ENCODE results near the gene PITPNM3. TPM values are rescaled to one million over a fixed set of nuclear protein-coding genes. Genes with fewer than 3 reads are reported as not detected.

Gene PITPNM3
- total and polyA plus RNA-seq, 2 experiments from 2014 or later = 1.5 to 2.0 TPM

DNA sequence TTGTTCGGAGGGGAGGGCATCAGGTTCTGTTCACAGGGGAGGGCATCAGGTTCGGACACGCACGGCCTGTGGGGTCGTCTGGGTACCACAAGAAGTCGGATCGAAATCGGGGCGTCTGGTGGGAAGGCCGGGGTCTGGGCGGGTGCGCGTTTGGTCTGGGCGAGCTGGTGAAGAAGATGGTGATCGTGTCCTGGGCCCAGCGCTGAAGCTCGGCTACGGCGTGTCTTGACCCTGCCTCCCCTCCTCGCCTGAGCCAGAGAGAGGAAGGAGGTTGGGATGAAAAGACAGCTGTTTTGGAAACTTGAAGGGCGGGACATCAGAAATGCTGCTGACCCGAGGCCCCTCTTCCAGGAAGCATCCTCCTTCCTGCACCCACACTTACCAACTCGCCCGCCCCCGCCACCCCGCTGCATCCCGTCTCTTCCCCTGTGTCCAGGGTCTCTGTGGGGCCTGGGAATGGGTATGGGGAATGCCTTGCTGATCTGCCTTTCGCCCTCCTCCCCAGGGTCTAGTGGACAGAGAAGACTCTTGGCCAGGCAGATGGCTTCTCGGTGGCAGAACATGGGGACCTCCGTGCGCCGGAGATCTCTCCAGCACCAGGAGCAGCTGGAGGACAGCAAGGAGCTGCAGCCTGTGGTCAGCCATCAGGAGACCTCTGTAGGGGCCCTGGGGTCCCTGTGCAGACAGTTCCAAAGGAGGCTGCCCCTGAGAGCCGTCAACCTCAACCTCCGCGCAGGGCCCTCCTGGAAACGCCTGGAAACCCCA is 111.6 kb downstream of the PITPNM3 start:
- no peak for DNase-seq (ENCODE audit: low spot score)
- no peak overlapping the region for H3K27ac ChIP-seq

DNA sequence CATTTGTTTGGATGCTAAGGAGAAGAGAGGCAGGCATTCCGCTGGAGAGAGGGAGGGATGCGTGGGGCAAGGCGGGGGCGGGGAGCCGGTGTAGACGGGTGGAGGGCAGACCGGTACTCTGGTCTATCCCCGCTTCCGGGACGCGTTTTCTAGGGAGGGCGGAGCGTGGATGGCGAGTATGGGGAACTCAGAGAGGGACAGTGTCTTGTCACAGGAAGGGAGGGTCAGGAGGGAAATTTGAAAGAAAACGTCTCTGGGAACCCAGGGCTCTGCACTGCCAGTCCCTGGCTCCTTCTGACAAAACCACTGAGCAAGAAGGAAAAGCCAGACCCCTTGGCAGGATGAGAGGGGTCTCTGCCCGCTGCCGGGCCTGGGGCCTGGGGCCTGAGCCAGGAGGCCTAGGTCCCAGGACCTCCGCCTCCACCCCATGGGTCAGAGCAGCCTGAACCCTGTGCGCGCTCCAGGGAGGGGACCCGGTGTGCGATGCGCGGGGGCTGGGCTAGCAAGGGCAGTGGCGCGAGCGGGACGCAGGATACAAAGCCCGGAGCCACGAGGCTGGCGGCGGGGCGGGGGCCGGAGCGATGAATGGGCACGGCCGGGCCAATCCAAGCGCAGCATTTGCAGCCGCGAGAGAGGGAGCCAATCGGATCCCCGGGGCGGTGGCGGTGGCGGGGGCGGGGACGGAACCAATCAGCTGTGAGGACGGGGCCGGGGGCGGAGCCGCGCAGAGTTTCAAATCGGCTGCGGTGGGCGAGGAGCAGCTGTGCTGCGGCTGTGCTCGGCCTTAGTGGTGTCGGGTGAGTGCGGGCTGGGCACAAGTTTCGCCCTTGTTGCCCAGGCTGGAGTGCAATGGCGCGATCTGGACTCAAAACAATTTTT is 112.4 kb downstream of the PITPNM3 start, which contains the start of gene PIMREG:
PIMREG (plus strand) TSS at position 764 of the 879 bp plus-strand sequence. CDS start 656 bp downstream, outside the sequence.
- H2AFZ ChIP-seq = peak within 1 kb of the TSS; percentile 87
- H3K27ac ChIP-seq = peak within 1 kb of the TSS; percentile 85
- H3K4me3 ChIP-seq = peak within 1 kb of the TSS; percentile 54
- H3K79me2 ChIP-seq = no peaks in the 10 kb centered on the region
- under 1% methylated on average over 32 of the region's 62 CpGs for WGBS (ENCODE audit: low lambda C conversion rate, missing lambda C conversion rate)
- H3K4me1 ChIP-seq (ENCODE audit: insufficient read depth) = no peaks in the 10 kb centered on the region
- H3K27me3 ChIP-seq = no peaks in the 10 kb centered on the region
- H4K20me1 ChIP-seq (ENCODE audit: insufficient read depth, poor library complexity, severe bottlenecking) = no peaks in the 10 kb centered on the region
- no peaks in the 10 kb centered on the region for H3K36me3 ChIP-seq (replicated peaks; ENCODE audit: insufficient read depth, low read depth)
- H3K4me2 ChIP-seq = peak within 1 kb of the TSS; percentile 91
- H3K9me2 ChIP-seq (replicated peaks; ENCODE audit: insufficient read depth) = no peaks in the 10 kb centered on the region
- peak; percentile 97 for DNase-seq (ENCODE audit: low spot score)
- H3K9me3 ChIP-seq (ENCODE audit: low read depth) = no peaks in the 10 kb centered on the region
- TF ChIP-seq, protein P1, sequence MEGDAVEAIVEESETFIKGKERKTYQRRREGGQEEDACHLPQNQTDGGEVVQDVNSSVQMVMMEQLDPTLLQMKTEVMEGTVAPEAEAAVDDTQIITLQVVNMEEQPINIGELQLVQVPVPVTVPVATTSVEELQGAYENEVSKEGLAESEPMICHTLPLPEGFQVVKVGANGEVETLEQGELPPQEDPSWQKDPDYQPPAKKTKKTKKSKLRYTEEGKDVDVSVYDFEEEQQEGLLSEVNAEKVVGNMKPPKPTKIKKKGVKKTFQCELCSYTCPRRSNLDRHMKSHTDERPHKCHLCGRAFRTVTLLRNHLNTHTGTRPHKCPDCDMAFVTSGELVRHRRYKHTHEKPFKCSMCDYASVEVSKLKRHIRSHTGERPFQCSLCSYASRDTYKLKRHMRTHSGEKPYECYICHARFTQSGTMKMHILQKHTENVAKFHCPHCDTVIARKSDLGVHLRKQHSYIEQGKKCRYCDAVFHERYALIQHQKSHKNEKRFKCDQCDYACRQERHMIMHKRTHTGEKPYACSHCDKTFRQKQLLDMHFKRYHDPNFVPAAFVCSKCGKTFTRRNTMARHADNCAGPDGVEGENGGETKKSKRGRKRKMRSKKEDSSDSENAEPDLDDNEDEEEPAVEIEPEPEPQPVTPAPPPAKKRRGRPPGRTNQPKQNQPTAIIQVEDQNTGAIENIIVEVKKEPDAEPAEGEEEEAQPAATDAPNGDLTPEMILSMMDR (IDR thresholded peaks at IDR 0.05; ENCODE audit: poor library complexity) = no peak
- TF ChIP-seq EZH2 (IDR thresholded peaks at IDR 0.05; ENCODE audit: borderline replicate concordance) = no peak
- TF ChIP-seq EZH2phosphoT487 (IDR thresholded peaks at IDR 0.05; ENCODE audit: low read depth, severe bottlenecking, unreplicated experiment) = no peak

More for the DNA sequence above, 111.6 kb downstream of the PITPNM3 start:
- Histone ChIP-seq H4K20me1 (ENCODE audit: insufficient read depth, poor library complexity, severe bottlenecking) (no peaks in the 10 kb centered on the region), H3K79me2 (no peaks in the 10 kb centered on the region), H3K9me2 (replicated peaks; ENCODE audit: insufficient read depth) (no peaks in the 10 kb centered on the region), H3K27me3 (no peaks in the 10 kb centered on the region), H3K4me1 (ENCODE audit: insufficient read depth) (no peaks in the 10 kb centered on the region), H3K4me2 (peak overlapping the region; percentile 91), H3K36me3 (replicated peaks; ENCODE audit: insufficient read depth, low read depth) (no peaks in the 10 kb centered on the region), H3K9me3 (ENCODE audit: low read depth) (no peaks in the 10 kb centered on the region), H3K4me3 (peak overlapping the region; percentile 47), H2AFZ (peak overlapping the region; percentile 47)
- WGBS (ENCODE audit: low lambda C conversion rate, missing lambda C conversion rate) = 30% methylated on average over 32 of the region's 36 CpGs
- no peak for TF ChIP-seq EZH2 (IDR thresholded peaks at IDR 0.05; ENCODE audit: borderline replicate concordance)
- TF ChIP-seq EZH2phosphoT487 (IDR thresholded peaks at IDR 0.05; ENCODE audit: low read depth, severe bottlenecking, unreplicated experiment) = no peak
- TF ChIP-seq, protein P1 (IDR thresholded peaks at IDR 0.05; ENCODE audit: poor library complexity) = no peak

DNA sequence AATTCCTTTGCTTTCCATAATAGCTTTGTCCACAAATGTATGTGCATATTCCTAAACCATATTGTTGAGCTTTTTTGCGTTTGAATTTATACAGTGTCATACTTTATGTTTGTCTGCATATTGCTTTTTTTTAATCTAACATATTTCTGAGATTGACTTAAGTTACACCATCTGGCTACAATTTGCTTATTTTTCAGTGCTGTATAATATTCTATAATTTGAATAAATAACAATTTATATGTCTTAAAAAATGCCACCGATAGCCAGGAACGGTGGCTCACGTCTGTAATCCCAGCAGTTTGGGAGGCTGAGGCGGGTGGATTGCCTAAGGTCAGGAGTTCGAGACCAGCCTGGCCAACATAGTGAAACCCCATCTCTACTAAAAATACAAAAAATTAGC is 113.6 kb downstream of the PITPNM3 start:
- no peaks in the 10 kb centered on the region for H3K9me3 ChIP-seq (ENCODE audit: low read depth)
- no peaks in the 10 kb centered on the region for H3K79me2 ChIP-seq
- TF ChIP-seq EZH2 (IDR thresholded peaks at IDR 0.05; ENCODE audit: borderline replicate concordance) (no peak), EZH2phosphoT487 (IDR thresholded peaks at IDR 0.05; ENCODE audit: low read depth, severe bottlenecking, unreplicated experiment) (no peak)
- TF ChIP-seq, protein P1 (IDR thresholded peaks at IDR 0.05; ENCODE audit: poor library complexity) = no peak
- no peaks in the 10 kb centered on the region for H3K4me1 ChIP-seq (ENCODE audit: insufficient read depth)
- H3K4me3 ChIP-seq = no peak overlapping the region
- no peaks in the 10 kb centered on the region for H4K20me1 ChIP-seq (ENCODE audit: insufficient read depth, poor library complexity, severe bottlenecking)
- no peaks in the 10 kb centered on the region for H3K9me2 ChIP-seq (replicated peaks; ENCODE audit: insufficient read depth)
- H2AFZ ChIP-seq = peak overlapping the region; percentile 87
- no peaks in the 10 kb centered on the region for H3K27me3 ChIP-seq
- DNase-seq (ENCODE audit: low spot score) = no peak
- peak overlapping the region; percentile 85 for H3K27ac ChIP-seq
- H3K36me3 ChIP-seq (replicated peaks; ENCODE audit: insufficient read depth, low read depth) = no peaks in the 10 kb centered on the region
- H3K4me2 ChIP-seq = peak overlapping the region; percentile 91
- WGBS (ENCODE audit: low lambda C conversion rate, missing lambda C conversion rate) = 65% methylated on average over 6 of the region's 6 CpGs

Measured in hepatocyte (in vitro differentiated cells).